A673 (cell line): ENCODE measurements around the gene MTCH2. TPM values are rescaled to one million over a fixed set of nuclear protein-coding genes. Genes with fewer than 3 reads are reported as not detected.

Experiments
- BruUV-seq: library from RNA; stranded (reverse); fragments of 400-500 nt; replicated peaks from 2 replicates; lab custom pipeline; 2021; lab: Mats Ljungman, UMichigan
- CTCF ChIA-PET: fragments of 300-600 bp; sonication (Branson Sonifier 250); formaldehyde crosslinking; loops from one replicate; lab custom pipeline; 2022; ENCODE audit warnings: antibody characterized with exemption; lab: Charles Lee
- POLR2A ChIA-PET: fragments of 300-600 bp; sonication (Branson Sonifier 250); formaldehyde crosslinking; loops from one replicate; lab custom pipeline; 2022; ENCODE audit warnings: antibody characterized with exemption; ENCODE audit not compliant: low non-redundant PET; lab: Charles Lee
- DNase-seq: peaks from one replicate; pipeline ENCODE4 v3.0.0-alpha.2; 2015; ENCODE audit warnings: low spot score
- H3K27ac ChIP-seq: fragments of 200-600 bp; sonication (generic); 2 replicates; pipeline ENCODE4 v1.5.1; 2016; ENCODE audit warnings: mixed run types, low read depth, mild to moderate bottlenecking, mixed read lengths, antibody characterized with exemption, low read length; ENCODE audit not compliant: poor library complexity, severe bottlenecking
- H3K27me3 ChIP-seq: fragments of 200-600 bp; sonication (generic); replicated peaks from 2 replicates; pipeline ENCODE4 v1.6.1; 2017; ENCODE audit warnings: mixed run types, low read depth, mild to moderate bottlenecking, mixed read lengths, antibody characterized with exemption, low read length; ENCODE audit not compliant: insufficient read depth, poor library complexity
- H3K36me3 ChIP-seq: fragments of 200-600 bp; sonication (generic); 2 replicates; pipeline ENCODE4 v1.6.1; 2016; ENCODE audit warnings: mixed run types, mild to moderate bottlenecking, mixed read lengths, antibody characterized with exemption, low read length; ENCODE audit not compliant: insufficient read depth, poor library complexity, severe bottlenecking
- H3K4me1 ChIP-seq: fragments of 200-600 bp; sonication (generic); 2 replicates; pipeline ENCODE4 v1.6.1; 2017; ENCODE audit warnings: mixed run types, mild to moderate bottlenecking, mixed read lengths, antibody characterized with exemption, low read length; ENCODE audit not compliant: insufficient read depth, poor library complexity, severe bottlenecking
- H3K4me3 ChIP-seq: fragments of 200-600 bp; sonication (generic); 2 replicates; pipeline ENCODE4 v1.5.1; 2016; ENCODE audit warnings: low read depth, mixed run types, mild to moderate bottlenecking, mixed read lengths, low read length; ENCODE audit not compliant: poor library complexity, severe bottlenecking
- H3K9me3 ChIP-seq: fragments of 200-600 bp; sonication (generic); 2 replicates; pipeline ENCODE4 v1.6.1; 2016; ENCODE audit warnings: mixed run types, low read depth, mild to moderate bottlenecking, mixed read lengths, antibody characterized with exemption, low read length; ENCODE audit not compliant: poor library complexity, severe bottlenecking
- CTCF ChIP-seq: fragments of 300-800, 200-600 bp; sonication (generic); conservative IDR thresholded peaks from 2 replicates; pipeline ENCODE4 v1.5.1; 2017; ENCODE audit warnings: low read depth, mild to moderate bottlenecking, antibody characterized with exemption, low read length, moderate library complexity, mixed read lengths
- EZH2 ChIP-seq: fragments of 200-600 bp; sonication (generic); IDR thresholded peaks from 2 replicates; pipeline ENCODE4 v1.6.1; 2017; ENCODE audit warnings: borderline replicate concordance, low read depth, mild to moderate bottlenecking, mixed read lengths, antibody characterized with exemption, low read length; ENCODE audit not compliant: poor library complexity, severe bottlenecking
- intact Hi-C: fragments of 100-400 bp; cut with micrococcal nuclease; formaldehyde crosslinking; loops from one replicate; pipeline ENCODE4 v1.10.0; 2022; ENCODE audit not compliant: unreplicated experiment
- total RNA-seq: library from RNA; stranded (reverse); gene quantifications from 2 replicates; pipeline ENCODE4 v1.2.3, GENCODE V29; 2021

Gene MTCH2
- total RNA-seq, 1 experiment from 2014 or later = 382 TPM

GRCh38 chr11:47587723-47588326 is 54.5 kb downstream of the MTCH2 start:
- POLR2A ChIA-PET = no interaction called here
- DNase-seq = no peak
- H3K27me3 ChIP-seq = peaks cover 4% of the 10 kb centered on the region
- H3K9me3 ChIP-seq = no peaks in the 10 kb centered on the region
- CTCF ChIA-PET = no interaction called here
- no peak overlapping the region for H3K4me3 ChIP-seq
- no peak overlapping the region for H3K27ac ChIP-seq
- peaks cover 22% of the 10 kb centered on the region for H3K36me3 ChIP-seq
- TF ChIP-seq EZH2 = no peak
- no peak for TF ChIP-seq CTCF
- no TSS peak for BruUV-seq
- H3K4me1 ChIP-seq = no peaks in the 10 kb centered on the region
- intact Hi-C loops = loop anchor here (10.0 kb wide), 1 partner anchor 57 kb away; the partner anchor contains the start of gene MTCH2

DNA sequence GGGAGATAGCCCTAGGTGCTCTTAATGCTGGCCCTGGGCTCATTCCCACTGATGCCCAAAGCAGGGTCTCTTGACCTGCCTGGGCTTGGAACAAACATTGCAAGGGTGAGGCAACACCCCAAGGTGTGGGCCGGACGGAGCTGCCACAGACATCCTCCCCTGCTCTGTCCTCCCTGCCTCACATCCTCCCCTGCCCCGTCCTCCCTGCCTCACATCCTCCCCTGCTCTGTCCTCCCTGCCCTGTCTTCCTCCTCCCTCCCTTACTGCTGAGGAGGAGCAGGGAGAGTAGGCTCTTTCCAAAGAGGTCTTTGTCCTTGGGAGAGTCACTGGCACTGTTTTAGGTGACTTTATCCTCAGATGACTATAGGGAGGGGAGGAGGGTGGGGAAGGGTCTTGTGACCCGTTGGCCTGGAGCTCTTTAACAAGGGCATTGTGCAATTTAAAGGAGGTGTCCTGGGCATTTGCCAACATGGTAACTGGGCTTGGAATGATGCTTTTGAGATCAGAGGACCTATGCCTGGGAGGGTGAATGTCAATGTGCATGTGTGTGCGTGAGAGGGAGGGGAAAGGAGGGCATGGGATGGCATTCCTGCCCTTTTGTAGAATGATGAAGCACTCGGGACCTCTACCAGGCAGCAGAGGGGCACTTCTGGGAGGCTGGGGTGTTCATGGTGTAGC is 55.2 kb downstream of the MTCH2 start:
- Histone ChIP-seq H3K4me3 (no peak overlapping the region), H3K4me1 (no peaks in the 10 kb centered on the region), H3K27me3 (no peaks in the 10 kb centered on the region), H3K36me3 (peaks cover 28% of the 10 kb centered on the region), H3K27ac (no peak overlapping the region), H3K9me3 (no peaks in the 10 kb centered on the region)
- DNase-seq = no peak
- BruUV-seq = no TSS peak
- intact Hi-C loops = loop anchor here (10.0 kb wide), 1 partner anchor 58 kb away; the partner anchor contains the start of gene MTCH2
- TF ChIP-seq CTCF = no peak
- TF ChIP-seq EZH2 = no peak
- POLR2A ChIA-PET = no interaction called here
- CTCF ChIA-PET = no interaction called here

DNA sequence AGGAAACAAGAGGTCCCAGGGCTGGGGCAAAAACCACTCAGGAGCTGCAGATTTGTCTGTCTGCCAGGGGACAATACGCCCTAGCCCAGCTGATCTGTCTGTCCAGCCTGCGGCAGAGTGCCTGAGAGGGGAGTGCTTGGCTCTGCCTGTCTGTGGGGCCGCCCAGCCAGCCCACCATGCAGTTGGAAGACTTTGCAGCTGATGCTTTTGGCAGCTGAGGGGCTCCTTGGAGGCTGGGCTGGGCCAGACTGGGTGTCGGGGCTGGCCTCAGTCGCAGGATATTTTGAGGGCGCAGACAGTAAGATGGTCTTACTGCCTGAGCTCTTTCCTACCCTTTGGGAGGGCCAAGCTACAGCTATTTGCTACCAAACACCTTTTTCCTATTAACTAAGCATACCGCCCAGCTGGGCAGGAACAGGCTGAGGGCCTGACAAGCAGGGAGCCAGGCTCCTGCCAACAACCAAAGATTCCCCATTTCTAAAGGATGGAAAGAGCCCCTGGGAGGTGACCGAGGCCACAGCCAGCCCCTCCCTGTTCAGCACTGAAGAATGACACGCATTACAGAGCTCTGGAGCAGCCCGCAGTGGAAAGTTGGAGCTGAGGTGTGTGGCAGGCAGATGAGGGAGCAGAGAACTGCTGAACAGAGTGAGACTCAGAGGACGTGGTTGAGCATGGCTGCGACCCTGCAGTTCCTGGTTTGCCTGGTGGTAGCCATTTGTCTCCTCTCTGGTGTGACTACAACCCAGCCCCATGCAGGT is 56.1 kb downstream of the MTCH2 start, which contains the start of gene FAM180B:
Gene FAM180B, plus strand, starts transcription at position 581 of the 758 bp plus-strand sequence. Its CDS starts 91 bp downstream, at position 672.
- H3K4me1 ChIP-seq = no peaks in the 10 kb centered on the region
- intact Hi-C loops = loop anchor here (10.0 kb wide), 1 partner anchor 59 kb away; the partner anchor contains the start of gene MTCH2
- H3K27me3 ChIP-seq = no peaks in the 10 kb centered on the region
- CTCF ChIA-PET = interaction anchor here (0.5 kb wide), 2 partner anchors 87 to 213 kb away, joined by 3 to 4 read pairs; no protein-coding TSS in a partner anchor
- H3K4me3 ChIP-seq = no peak within 1 kb of the TSS
- H3K27ac ChIP-seq = no peak within 1 kb of the TSS
- no peak for DNase-seq
- POLR2A ChIA-PET = interaction anchor here (0.6 kb wide), 1 partner anchor 146 kb away, joined by 4 read pairs; no protein-coding TSS in a partner anchor
- BruUV-seq = no TSS peak
- H3K36me3 ChIP-seq = peaks cover 37% of the 10 kb centered on the region
- no peaks in the 10 kb centered on the region for H3K9me3 ChIP-seq
- no peak for TF ChIP-seq EZH2
- TF ChIP-seq CTCF = no peak
